ENCODE measurements around the gene PALD1.

The PALD1 gene

GRCh38 chr10:70507966-70508365 lies 29.4 kb downstream of the PALD1 start:
- no peak for DNase-seq (ENCODE audit: low spot score)

DNA sequence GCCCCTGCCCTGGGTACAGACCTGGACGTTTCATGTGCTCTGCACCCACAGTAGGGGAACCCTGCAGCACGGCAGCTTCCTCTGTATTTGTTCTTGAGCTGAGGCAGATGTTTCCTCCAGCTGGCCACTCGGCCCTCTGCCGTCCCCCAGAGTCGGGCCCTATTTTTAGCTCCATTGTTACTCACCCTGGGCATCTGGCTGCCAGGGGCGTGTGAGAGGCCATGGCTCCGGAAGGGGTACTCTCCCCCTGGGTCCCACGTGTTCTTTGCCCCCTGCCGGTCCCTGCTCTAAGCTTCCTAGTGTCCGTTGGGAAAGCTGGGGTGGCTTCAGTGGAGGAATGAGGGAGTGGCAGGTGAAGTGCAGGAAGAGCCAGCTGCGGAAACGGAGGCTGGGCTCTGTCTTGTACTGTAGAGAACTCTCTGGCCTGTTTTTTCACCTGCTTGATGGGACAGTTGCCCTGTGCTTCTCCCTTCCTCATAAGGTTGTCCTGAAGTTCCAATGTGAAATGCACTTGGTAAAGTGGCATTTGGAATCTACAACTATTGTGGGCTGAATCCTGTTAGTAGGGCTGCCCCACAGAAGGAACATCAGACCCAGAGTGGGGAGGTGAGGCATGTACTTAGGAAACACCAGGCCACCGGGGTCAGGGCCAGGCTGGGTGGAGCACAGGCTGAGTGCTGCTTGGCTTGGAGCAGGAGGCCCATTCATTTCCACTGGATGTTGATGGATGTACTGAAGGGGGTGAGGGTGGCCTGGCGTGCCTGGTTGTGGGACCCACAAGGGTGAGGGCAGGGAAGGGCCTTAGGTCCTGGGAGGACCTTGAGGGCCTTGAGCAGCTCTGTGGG lies 30.6 kb downstream of the PALD1 start:
- DNase-seq (ENCODE audit: low spot score) = no peak

DNA sequence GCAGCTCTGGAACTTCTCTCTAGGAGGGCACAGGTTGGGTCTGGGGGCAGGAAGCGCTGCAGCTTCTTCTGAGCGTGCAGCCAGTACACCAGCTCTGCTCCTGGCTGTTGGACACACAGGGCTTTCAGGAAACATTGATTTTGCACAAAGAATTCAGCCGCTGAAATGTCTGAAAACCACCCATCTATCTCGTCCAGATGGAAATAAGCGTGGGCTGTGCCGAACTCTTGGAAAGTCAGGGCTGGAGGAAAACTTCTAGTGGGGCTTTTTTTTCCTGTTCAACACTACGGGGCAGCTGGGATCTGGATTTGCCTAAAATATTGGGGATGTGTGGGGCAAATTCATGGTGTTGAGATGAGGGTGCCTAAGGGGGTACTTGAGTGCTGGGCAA lies 31.2 kb downstream of the PALD1 start:
- no peak for DNase-seq (ENCODE audit: low spot score)

DNA sequence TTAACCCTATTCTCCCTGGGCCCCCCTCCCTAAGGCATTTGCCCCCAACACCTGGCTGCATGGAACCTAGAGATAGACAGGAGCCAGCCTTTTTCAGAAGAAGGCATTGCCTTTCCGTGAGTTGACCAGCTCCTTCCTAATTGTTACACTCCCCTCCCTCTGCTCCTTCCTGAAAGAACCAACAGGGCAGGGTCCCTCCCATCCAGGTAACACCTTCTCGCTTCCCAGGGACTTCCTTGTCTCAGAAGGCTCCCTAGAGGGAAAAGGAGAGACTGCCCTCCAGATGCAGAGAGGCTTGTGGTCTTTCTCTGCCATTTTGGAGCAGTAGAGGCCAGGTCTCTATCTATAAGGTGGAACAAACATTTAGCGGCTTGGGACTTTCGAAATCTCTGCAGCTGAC lies 31.9 kb downstream of the PALD1 start:
- no peak for DNase-seq (ENCODE audit: low spot score)

- DNase-seq (ENCODE audit: low spot score) = no peak
These were observed 32.3 kb downstream of the PALD1 start for GRCh38 chr10:70510904-70511303.

- DNase-seq (ENCODE audit: low spot score) = no peak
These were observed 33.6 kb downstream of the PALD1 start for GRCh38 chr10:70512149-70512639.

DNA sequence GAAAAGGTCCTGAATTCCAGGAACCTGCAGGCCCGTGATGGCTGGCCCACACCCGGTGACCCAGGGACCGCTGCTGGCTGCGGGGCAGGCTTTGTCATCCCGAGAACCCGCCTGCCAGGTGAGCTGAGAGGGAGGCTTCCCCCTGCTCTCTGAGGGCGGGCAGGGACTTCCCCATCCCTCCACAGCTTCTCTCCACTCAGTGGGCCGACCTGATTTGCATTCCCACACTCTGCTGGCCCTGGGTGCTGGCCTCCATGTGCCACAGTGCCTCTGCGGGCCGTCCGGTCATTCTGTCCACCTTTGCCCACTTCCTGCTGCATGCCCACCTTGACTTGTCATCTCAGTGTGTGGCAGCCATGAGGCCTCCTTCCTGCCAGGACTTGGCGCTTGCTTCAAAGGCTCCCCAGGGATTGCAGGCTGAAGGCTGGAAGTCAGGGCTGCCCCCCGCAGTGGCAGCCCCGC lies 35.3 kb downstream of the PALD1 start:
- no peak for DNase-seq (ENCODE audit: low spot score)

DNA sequence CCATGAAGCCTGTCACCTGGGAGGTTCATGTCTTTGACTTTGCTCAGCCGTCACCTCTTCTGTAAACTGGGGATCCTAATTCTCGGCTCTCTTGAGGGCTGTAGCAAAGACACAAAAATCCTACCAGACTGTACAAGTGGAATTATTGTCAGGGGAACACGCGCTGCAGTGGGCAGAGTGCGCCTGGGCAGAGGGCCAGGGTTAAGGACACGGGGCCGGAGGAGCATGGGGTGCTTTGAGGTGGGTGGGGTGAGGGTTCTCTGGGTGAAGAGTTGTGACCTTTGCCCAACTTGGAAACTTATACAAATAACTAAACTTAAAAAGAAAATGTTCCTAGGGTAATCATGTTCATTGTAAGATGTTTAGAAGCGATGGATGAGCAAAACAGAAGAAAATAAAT lies 36.0 kb downstream of the PALD1 start:
- DNase-seq (ENCODE audit: low spot score) = no peak

DNA sequence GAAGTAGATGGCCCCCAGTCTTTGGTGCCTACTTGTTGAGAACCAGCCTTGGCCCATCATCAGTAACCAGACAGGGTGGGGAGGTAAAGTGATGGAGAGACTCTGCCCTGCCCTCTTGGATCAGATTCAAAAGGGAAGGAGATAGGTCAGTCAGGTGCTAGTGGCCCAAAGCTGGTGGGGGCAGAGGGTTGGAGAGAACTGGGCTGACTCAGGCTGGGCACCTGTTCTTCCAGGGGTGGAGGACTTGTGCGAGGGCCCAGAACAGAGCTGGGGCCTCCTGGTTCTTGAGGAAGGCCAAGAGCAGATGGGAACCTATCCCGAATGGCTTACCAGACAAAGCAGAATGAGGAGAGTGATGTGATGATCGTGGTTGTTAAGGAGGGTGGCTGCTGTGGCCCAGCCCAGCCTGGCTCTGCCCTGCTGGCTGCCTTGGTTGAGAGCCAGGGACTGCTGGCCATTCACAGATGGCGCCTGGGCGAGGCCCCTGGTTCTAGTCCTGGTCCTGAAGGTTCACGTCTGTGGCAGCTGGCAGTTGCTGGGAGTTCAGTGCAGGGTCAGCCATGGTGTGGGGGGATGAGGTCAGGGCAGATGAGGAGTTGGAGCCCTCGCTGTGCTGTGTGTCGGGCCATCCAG lies 36.6 kb downstream of the PALD1 start:
- no peak for DNase-seq (ENCODE audit: low spot score)

- no peak for DNase-seq (ENCODE audit: low spot score)
These were observed 40.1 kb downstream of the PALD1 start for GRCh38 chr10:70518695-70519094.

- no peak for DNase-seq (ENCODE audit: low spot score)
These were observed 44.5 kb downstream of the PALD1 start for GRCh38 chr10:70523057-70523456.

- DNase-seq (ENCODE audit: low spot score) = no peak
These were observed 45.0 kb downstream of the PALD1 start for GRCh38 chr10:70523549-70523948.

DNA sequence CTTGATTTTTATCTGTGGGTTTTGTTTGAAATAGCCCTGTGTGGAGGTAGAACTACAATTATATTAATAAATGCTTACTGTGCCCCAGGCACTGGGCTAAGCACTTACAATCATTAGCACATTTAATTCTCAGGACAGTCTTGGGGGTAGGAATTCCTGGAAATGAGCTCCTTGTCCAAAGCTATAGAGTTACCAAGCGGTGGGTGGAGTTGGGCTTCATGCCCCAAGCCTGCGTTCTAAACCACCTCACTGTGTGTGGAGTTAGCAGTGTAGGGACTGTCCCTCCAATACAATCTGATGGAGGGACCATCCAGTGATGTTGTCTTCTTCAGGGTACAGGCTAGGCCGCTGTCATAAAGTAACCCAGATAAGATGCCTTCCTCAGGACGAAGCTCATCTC lies 49.7 kb downstream of the PALD1 start:
- no peak for DNase-seq (ENCODE audit: low spot score)

DNA sequence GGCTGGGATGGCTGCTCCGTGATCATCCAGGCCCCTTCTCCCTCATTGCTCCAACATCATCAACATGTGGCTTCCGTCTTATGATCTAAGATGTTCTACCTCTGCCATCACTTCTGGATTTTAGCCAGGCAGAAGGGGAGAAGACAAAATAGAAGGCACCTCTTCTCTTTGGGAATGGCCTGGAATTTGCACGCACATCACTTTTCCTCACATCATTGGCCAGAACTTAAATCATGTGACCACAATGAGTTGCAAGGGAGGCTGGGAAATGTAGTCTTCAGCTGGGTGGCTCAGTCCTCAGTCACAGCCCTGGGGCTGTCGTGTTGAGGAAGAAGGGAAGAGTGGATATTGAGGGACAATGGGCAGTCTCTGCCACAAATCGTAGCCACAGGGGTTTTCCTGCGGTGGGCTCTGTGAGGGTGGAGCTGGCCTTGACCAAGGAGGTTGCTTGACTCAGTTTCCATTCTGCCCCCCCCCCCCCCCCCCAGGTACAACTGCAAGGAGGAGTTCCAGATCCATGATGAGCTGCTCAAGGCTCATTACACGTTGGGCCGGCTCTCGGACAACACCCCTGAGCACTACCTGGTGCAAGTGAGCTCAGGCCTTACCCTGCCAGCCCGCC lies 50.3 kb downstream of the PALD1 start:
- DNase-seq (ENCODE audit: low spot score) = peak; percentile 55

DNA sequence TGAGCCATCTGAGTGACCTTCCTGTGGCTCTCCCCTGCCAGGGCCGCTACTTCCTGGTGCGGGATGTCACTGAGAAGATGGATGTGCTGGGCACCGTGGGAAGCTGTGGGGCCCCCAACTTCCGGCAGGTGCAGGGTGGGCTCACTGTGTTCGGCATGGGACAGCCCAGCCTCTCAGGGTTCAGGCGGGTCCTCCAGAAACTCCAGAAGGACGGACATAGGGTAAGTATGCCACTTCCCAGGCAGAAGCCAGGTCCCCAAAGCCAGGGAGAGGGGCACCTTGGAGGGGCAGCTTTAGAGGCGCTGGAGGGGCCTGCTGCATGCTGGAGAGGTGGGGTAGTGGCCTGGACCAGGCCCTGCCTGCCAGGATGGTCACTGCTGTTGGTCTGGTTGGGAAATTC lies 51.3 kb downstream of the PALD1 start:
- DNase-seq (ENCODE audit: low spot score) = no peak

DNA sequence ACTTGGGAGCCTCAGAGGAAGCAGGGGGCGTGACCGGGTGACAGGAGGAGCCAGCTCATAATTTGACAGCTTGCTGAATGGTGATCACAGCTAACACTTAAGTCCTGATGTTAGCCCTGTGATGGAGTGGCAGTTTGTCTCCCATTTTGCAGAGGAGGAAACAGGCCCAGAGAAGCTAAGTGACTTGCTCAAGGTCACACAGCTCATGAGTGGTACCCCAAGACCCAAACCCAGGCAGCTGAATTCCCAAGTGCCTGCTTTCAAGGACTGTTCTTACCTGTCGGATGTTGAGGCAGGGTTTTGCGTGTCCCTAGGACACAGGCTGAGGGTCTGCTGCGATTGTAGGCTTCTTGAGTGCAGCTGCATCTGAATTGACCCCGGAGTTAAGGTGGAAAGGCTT lies 51.7 kb downstream of the PALD1 start:
- DNase-seq (ENCODE audit: low spot score) = no peak

GRCh38 chr10:70532554-70533188 lies 54.1 kb downstream of the PALD1 start:
- DNase-seq (ENCODE audit: low spot score) = no peak

GRCh38 chr10:70533189-70533558 lies 54.6 kb downstream of the PALD1 start:
- DNase-seq (ENCODE audit: low spot score) = no peak

DNA sequence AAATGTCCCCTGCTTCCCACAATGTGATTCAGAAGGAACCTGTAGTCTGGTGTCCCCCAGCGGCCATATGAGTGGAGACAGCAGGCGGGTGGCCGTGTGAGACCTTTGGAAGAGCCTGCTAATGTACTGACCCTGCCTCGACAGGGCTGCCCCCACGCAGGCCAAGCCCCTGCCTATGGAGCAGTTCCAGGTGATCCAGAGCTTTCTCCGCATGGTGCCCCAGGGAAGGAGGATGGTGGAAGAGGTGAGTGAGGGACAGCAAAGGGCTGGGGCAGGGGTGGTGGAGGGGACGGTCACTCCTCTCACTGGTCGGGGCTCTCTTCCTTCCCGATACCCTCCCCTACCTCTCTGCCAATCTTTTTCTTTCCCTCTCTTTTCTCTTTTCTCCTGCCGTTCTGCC lies 55.7 kb downstream of the PALD1 start:
- no peak for DNase-seq (ENCODE audit: low spot score)

GRCh38 chr10:70535001-70535400 lies 56.4 kb downstream of the PALD1 start:
- no peak for DNase-seq (ENCODE audit: low spot score)

GRCh38 chr10:70535451-70535850 lies 56.9 kb downstream of the PALD1 start:
- DNase-seq (ENCODE audit: low spot score) = no peak

GRCh38 chr10:70536196-70536861 lies 57.8 kb downstream of the PALD1 start:
- DNase-seq (ENCODE audit: low spot score) = no peak

All from HuH-7 (cell line).